GM12892 (cell line): ENCODE measurements around the gene LEPROT.

Source experiments
- POLR2A ChIP-seq: IDR thresholded peaks from 2 replicates; pipeline ENCODE4 v1.6.1; 2011; ENCODE audit warnings: low read depth, low read length, control low read depth
- POLR2AphosphoS5 ChIP-seq: IDR thresholded peaks from 2 replicates; pipeline ENCODE4 v1.6.1; 2011; ENCODE audit warnings: low read depth, low read length, control low read depth
- TAF1 ChIP-seq: IDR thresholded peaks from 2 replicates; pipeline ENCODE4 v1.6.1; 2011; ENCODE audit warnings: low read depth, mild to moderate bottlenecking, control low read depth, low read length, borderline replicate concordance

- no peak for TF ChIP-seq POLR2A
- TF ChIP-seq POLR2AphosphoS5 = no peak
- TF ChIP-seq TAF1 = no peak
Observed at GRCh38 chr1:65409816-65410326, 10.6 kb upstream of the LEPROT start.
